Adrenal gland (tissue), 12 donors: ENCODE measurements around the gene BMP6. TPM values are rescaled to one million over a fixed set of nuclear protein-coding genes. Genes with fewer than 3 reads are reported as not detected.
A peak's percentile ranks its signal among the peaks of the same experiment; 100 is the strongest.

Experiments used
- DNase-seq, 7 donors: peaks; one replicate each; pipeline ENCODE4 v3.0.0-alpha.2; 2019 to 2020
- H3K27ac ChIP-seq, 5 donors: fragments of 200-600 bp; sonication (generic) in 4 of 5; 1 replicate in 3 of 5; 2 replicates in 2 of 5; pipeline versions ENCODE4 v1.5.1 to v1.8.0; 2016 to 2020; ENCODE audit warnings: mild to moderate bottlenecking in 1 of 5
- H3K27me3 ChIP-seq: fragments of 200-600 bp; 2 replicates; pipeline ENCODE4 v1.8.0; 2021
- H3K36me3 ChIP-seq, 2 donors: fragments of 200-600 bp; replicated peaks in 1 of 2; 1 replicate in 1 of 2; 2 replicates in 1 of 2; pipeline versions ENCODE4 v1.5.1 to v1.8.0; 2018 to 2022
- H3K4me1 ChIP-seq, 2 donors: fragments of 200-600 bp; replicated peaks in 1 of 2; 1 replicate in 1 of 2; 2 replicates in 1 of 2; pipeline versions ENCODE4 v1.5.1 to v1.8.0; 2018 to 2021
- H3K4me3 ChIP-seq, 4 donors: fragments of 200-600 bp; sonication (generic) in 3 of 4; one replicate each; pipeline ENCODE4 v1.5.1; 2016 to 2018
- H3K9me3 ChIP-seq, 3 donors: fragments of 200-600 bp; sonication (generic) in 1 of 3; replicated peaks in 1 of 3; 1 replicate in 2 of 3; 2 replicates in 1 of 3; pipeline versions ENCODE4 v1.5.1 to v1.8.0; 2016 to 2021
- CTCF ChIP-seq, 6 experiments: fragments of 450-650 bp in 4 of 6; fragments of 200-600 bp in 2 of 6; sonication (generic) in 1 of 6; IDR thresholded peaks; 1 replicate in 5 of 6; 2 replicates in 1 of 6; pipeline versions ENCODE4 v1.5.1 to v1.8.0; 2016 to 2021; ENCODE audit warnings: antibody characterized with exemption in 6 of 6, mild to moderate bottlenecking in 2 of 6, moderate library complexity in 1 of 6
- POLR2A ChIP-seq, 2 donors: fragments of 450-650 bp; IDR thresholded peaks; one replicate each; pipeline ENCODE4 v1.6.1; 2017; ENCODE audit warnings: antibody characterized with exemption in 2 of 2, mild to moderate bottlenecking in 2 of 2, moderate library complexity in 1 of 2
- WGBS, 4 donors: extraction: QIAGEN DNeasy Blood & Tissue Kit in 2 of 4; methylation state at CpG; one replicate each; pipeline versions ENCODE4 v1.1.5 to v1.1.7; 2013 to 2017; 5-methylcytosine and 5-hydroxymethylcytosine counted together
- intact Hi-C, 2 donors: fragments of 100-400 bp; cut with DNase I; formaldehyde crosslinking; loops; one replicate each; pipeline versions ENCODE4 v1.14.1 to v1.15.0; 2022 to 2023
- polyA plus RNA-seq, 3 donors: library from polyadenylated mRNA; stranded (reverse); fragments of 200-250 nt in 2 of 3; fragments of 350-450 nt in 1 of 3; fragmentation: Illumina TruSeq in 1 of 3; extraction: RNeasy Lipid Tissue Mini Kit (QIAGEN cat#74804) in 1 of 3; gene quantifications; one replicate each; pipeline ENCODE4 v1.2.3, GENCODE V29; 2013 to 2014
- total RNA-seq, 9 donors: library from RNA; depleted of rRNA in 4 of 9; stranded (reverse); fragments of >200 nt in 4 of 9; fragments of 120-200 nt in 1 of 9; fragmentation: NEBNext Ultra II Directional in 1 of 9; extraction: Animal tissue kit (Norgen Biotek cat#: 25700) in 1 of 9; gene quantifications; one replicate each; pipeline versions ENCODE4 v1.1.0 to v1.2.4, GENCODE V29; 2013 to 2023
- donor health status: healthy with polysubstance abuse.
- donor health status: Bipolar disorder and iron deficiency.
- donor health status: DM: yes; HTN: yes; CAD: no.
- donor health status: DM: no; HTN: no; CAD: no.
- donor health status: DM: no; HTN: no; CAD: no.
- donor health status: DM: yes; HTN: yes; CAD: no.

BMP6 gene
- total and polyA plus RNA-seq, 12 donors = 1.4 to 17.0 (median 4.2) TPM

GRCh38 chr6:7906741-7907140 lies 180.8 kb downstream of the BMP6 start:
- intact Hi-C loops = loop anchor here in 1 of 2 donors (10.0 kb wide), 1 partner anchor 172 kb away; no protein-coding TSS in a partner anchor
- peaks cover 0 to 27% of the 10 kb centered on the region in 2 donors for H3K36me3 ChIP-seq
- 73 to 84% (median 75%) methylated on average over 4 of the region's 4 CpGs for WGBS, 4 donors
- H3K4me3 ChIP-seq = no peak overlapping the region
- peaks cover 11 to 28% of the 10 kb centered on the region in 2 donors for H3K4me1 ChIP-seq
- TF ChIP-seq CTCF (IDR thresholded peaks at IDR 0.05) = no peak
- TF ChIP-seq POLR2A (IDR thresholded peaks at IDR 0.05) = no peak
- no peak for DNase-seq
- no peak overlapping the region for H3K27ac ChIP-seq
- H3K9me3 ChIP-seq = no peaks in the 10 kb centered on the region
- H3K27me3 ChIP-seq = no peaks in the 10 kb centered on the region

- intact Hi-C loops = loop anchor here in 1 of 2 donors (10.0 kb wide), 1 partner anchor 172 kb away; no protein-coding TSS in a partner anchor
- Histone ChIP-seq H3K9me3 (no peaks in the 10 kb centered on the region), H3K27me3 (no peaks in the 10 kb centered on the region), H3K36me3 (peaks cover 0 to 24% of the 10 kb centered on the region in 2 donors), H3K4me3 (no peak overlapping the region), H3K27ac (no peak overlapping the region), H3K4me1 (peaks cover 15 to 30% of the 10 kb centered on the region in 2 donors)
- 75 to 80% (median 78%) methylated on average over 4 of the region's 4 CpGs for WGBS, 4 donors
- no peak for DNase-seq
- TF ChIP-seq CTCF (IDR thresholded peaks at IDR 0.05) (no peak), POLR2A (IDR thresholded peaks at IDR 0.05) (no peak)
Observed at GRCh38 chr6:7907159-7907558, 181.3 kb downstream of the BMP6 start.

- peak; percentile 49 to 74 (median 65) for DNase-seq
- 2 to 8% (median 3%) methylated on average over 12 to 66 of the region's 66 CpGs for whole genome bisulfite sequencing, 4 donors
- intact Hi-C loops = loop anchor here in 1 of 2 donors (10.0 kb wide), 1 partner anchor 175 kb away; no protein-coding TSS in a partner anchor
Observed at GRCh38 chr6:7909323-7910276, 183.7 kb downstream of the BMP6 start.

More at GRCh38 chr6:7909323-7910276, 183.7 kb downstream of the BMP6 start:
- Histone ChIP-seq H3K27ac (peak overlapping the region in 3 of 5 donors; percentile 67 to 89 (median 78)), H3K36me3 (no peaks in the 10 kb centered on the region), H3K4me1 (peaks cover 15 to 30% of the 10 kb centered on the region in 2 donors), H3K4me3 (peak overlapping the region; percentile 5 to 99 (median 49)), H3K9me3 (no peaks in the 10 kb centered on the region), H3K27me3 (no peaks in the 10 kb centered on the region)
- TF ChIP-seq POLR2A (IDR thresholded peaks at IDR 0.05) (no peak), CTCF (IDR thresholded peaks at IDR 0.05) (no peak)
